NCI-H2227 treated with DMSO at 0.1 percent for 48 hours (cell line): Measurements from ENCODE around the gene PRRT1.

ENCODE experiments used
- DNase-seq: peaks from one replicate; lab custom pipeline; 2025; lab: John Stamatoyannopoulos, UW

Gene PRRT1

GRCh38 chr6:32174416-32174815 lies 22.7 kb upstream of the PRRT1 start:
- no peak for DNase-seq

- DNase-seq, result no peak
These were observed 21.4 kb upstream of the PRRT1 start for GRCh38 chr6:32173051-32173727.

GRCh38 chr6:32171234-32171633 lies 19.5 kb upstream of the PRRT1 start:
- no peak for DNase-seq

GRCh38 chr6:32170294-32170693 lies 18.6 kb upstream of the PRRT1 start:
- no peak for DNase-seq

GRCh38 chr6:32168807-32169591 lies 17.3 kb upstream of the PRRT1 start:
- DNase-seq, result no peak

- DNase-seq, result no peak
These were observed 16.6 kb upstream of the PRRT1 start for GRCh38 chr6:32168350-32168749.

GRCh38 chr6:32167761-32168262 lies 16.1 kb upstream of the PRRT1 start:
- DNase-seq, result no peak

GRCh38 chr6:32167154-32167760 lies 15.5 kb upstream of the PRRT1 start:
- DNase-seq, result no peak

- DNase-seq, result no peak
These were observed 14.8 kb upstream of the PRRT1 start for GRCh38 chr6:32166411-32167061.

- no peak for DNase-seq
These were observed 12.6 kb upstream of the PRRT1 start, which contains the start of gene EGFL8 for GRCh38 chr6:32164295-32164694. Gene EGFL8, plus strand, starts transcription at chr6:32164595. Its CDS starts 1,571 bp downstream, at chr6:32166166.

GRCh38 chr6:32163559-32164258 lies 12.0 kb upstream of the PRRT1 start:
- DNase-seq, result no peak

GRCh38 chr6:32158052-32158451 lies 6.3 kb upstream of the PRRT1 start:
- DNase-seq, result no peak

- no peak for DNase-seq
These were observed 5.2 kb upstream of the PRRT1 start for GRCh38 chr6:32156891-32157290.

- peak; percentile 41 for DNase-seq
These were observed 2.9 kb upstream of the PRRT1 start for GRCh38 chr6:32154514-32155161.

GRCh38 chr6:32153564-32154513 lies 2.1 kb upstream of the PRRT1 start, which contains the start of gene PPT2:
Gene PPT2, plus strand, starts transcription at chr6:32154141. Its CDS starts 454 bp downstream, at chr6:32154595.
- DNase-seq, result peak; percentile 91

- peak; percentile 48 for DNase-seq
These were observed 1.2 kb upstream of the PRRT1 start for GRCh38 chr6:32152769-32153563.

GRCh38 chr6:32151181-32151862 lies 417 bp downstream of the PRRT1 start:
- no peak for DNase-seq
